B cell (primary cell): Measurements from ENCODE around the gene TSPAN9. TPM values are rescaled to one million over a fixed set of nuclear protein-coding genes. Genes with fewer than 3 reads are reported as not detected.

ENCODE experiments used
- ATAC-seq: fragments of 200-7000 bp; cut with Tn5 transposase; one replicate; pipeline ENCODE4 v1.10.0; 2021; ENCODE audit warnings: low read depth, mild to moderate bottlenecking, moderate number of reproducible peaks, moderate library complexity
- CTCF ChIA-PET: fragments of 350-600 bp; sonication (Branson Sonifier 250); formaldehyde crosslinking; loops from one replicate; lab custom pipeline; 2021; ENCODE audit warnings: antibody characterized with exemption, inconsistent platforms; lab: Charles Lee
- POLR2A ChIA-PET: fragments of 350-600 bp; sonication (Branson Sonifier 250); formaldehyde crosslinking; loops from one replicate; lab custom pipeline; 2021; ENCODE audit warnings: antibody characterized with exemption; lab: Charles Lee
- DNase-seq: peaks from one replicate; pipeline ENCODE4 v3.0.0; 2013
- H2AFZ ChIP-seq: 2 replicates; pipeline ENCODE4 v1.6.1; 2012; ENCODE audit warnings: mild to moderate bottlenecking, low read depth, low read length; ENCODE audit not compliant: insufficient read depth, poor library complexity, severe bottlenecking
- H3K27ac ChIP-seq, 2 donors: 1 replicate in 1 of 2; 2 replicates in 1 of 2; pipeline ENCODE4 v1.5.1; 2012 to 2013; ENCODE audit warnings: low read length in 2 of 2, mild to moderate bottlenecking in 2 of 2, moderate library complexity in 1 of 2
- H3K27me3 ChIP-seq, 4 experiments: fragments of 200-600 bp in 1 of 4; sonication (generic) in 1 of 4; replicated peaks in 1 of 4; 1 replicate in 2 of 4; 2 replicates in 2 of 4; pipeline versions ENCODE4 v1.6.1 to v1.7.0; 2013 to 2016; ENCODE audit warnings: low read length in 3 of 4, mild to moderate bottlenecking in 2 of 4, mixed read lengths in 1 of 4, moderate library complexity in 1 of 4; ENCODE audit not compliant: insufficient read depth in 4 of 4, control insufficient read depth in 3 of 4; ENCODE audit errors: control extremely low read depth in 1 of 4
- H3K36me3 ChIP-seq, 2 experiments: replicated peaks in 1 of 2; 1 replicate in 1 of 2; 2 replicates in 1 of 2; pipeline versions ENCODE4 v1.6.1 to v1.7.1; 2013; ENCODE audit warnings: low read length in 1 of 2; ENCODE audit not compliant: insufficient read depth in 2 of 2, control insufficient read depth in 1 of 2; ENCODE audit errors: control extremely low read depth in 1 of 2, extremely low read depth in 1 of 2
- H3K4me1 ChIP-seq, 2 donors: fragments of 200-600 bp in 1 of 2; sonication (generic) in 1 of 2; 1 replicate in 1 of 2; 2 replicates in 1 of 2; pipeline versions ENCODE4 v1.5.1 to v1.6.1; 2013 to 2017; ENCODE audit warnings: low read length in 2 of 2; ENCODE audit not compliant: control insufficient read depth in 2 of 2, insufficient read depth in 2 of 2
- H3K4me2 ChIP-seq: replicated peaks from 2 replicates; pipeline ENCODE3; 2012; ENCODE audit warnings: mild to moderate bottlenecking, low read depth, low read length; ENCODE audit not compliant: poor library complexity, severe bottlenecking
- H3K4me3 ChIP-seq, 5 experiments: fragments of 200-600 bp in 1 of 5; sonication (generic) in 1 of 5; 1 replicate in 3 of 5; 2 replicates in 2 of 5; pipeline versions ENCODE4 v1.5.1 to v1.7.0; 2011 to 2016; ENCODE audit warnings: low read length in 4 of 5, mild to moderate bottlenecking in 4 of 5, low read depth in 2 of 5, control low read depth in 1 of 5, moderate library complexity in 1 of 5; ENCODE audit not compliant: insufficient read depth in 1 of 5; ENCODE audit errors: control extremely low read depth in 1 of 5, extremely low read depth in 1 of 5
- H3K79me2 ChIP-seq: fragments of 200-600 bp; sonication (generic); one replicate; pipeline ENCODE4 v1.6.0; 2016; ENCODE audit warnings: low read length; ENCODE audit not compliant: control insufficient read depth, insufficient read depth
- H3K9ac ChIP-seq: fragments of 200-600 bp; sonication (generic); 2 replicates; pipeline ENCODE4 v1.6.1; 2017; ENCODE audit warnings: mild to moderate bottlenecking, low read length, moderate library complexity
- H3K9me3 ChIP-seq, 3 donors: one replicate each; pipeline versions ENCODE4 v1.6.1 to v1.7.1; 2013; ENCODE audit warnings: low read length in 2 of 3; ENCODE audit not compliant: control insufficient read depth in 2 of 3, insufficient read depth in 1 of 3; ENCODE audit errors: control extremely low read depth in 1 of 3
- H4K20me1 ChIP-seq: 2 replicates; pipeline ENCODE4 v1.6.0; 2012; ENCODE audit warnings: mild to moderate bottlenecking, low read length; ENCODE audit not compliant: insufficient read depth, control insufficient read depth, poor library complexity, severe bottlenecking
- H3K27ac Mint-ChIP-seq: one replicate; pipeline ENCODE4 v1.8.0; 2021; ENCODE audit warnings: mixed read lengths
- H3K27me3 Mint-ChIP-seq: one replicate; pipeline ENCODE4 v1.8.0; 2021; ENCODE audit warnings: mixed read lengths
- H3K4me1 Mint-ChIP-seq: one replicate; pipeline ENCODE4 v1.8.0; 2021; ENCODE audit warnings: mixed read lengths
- H3K4me3 Mint-ChIP-seq: one replicate; pipeline ENCODE4 v1.8.0; 2021; ENCODE audit warnings: mixed read lengths
- H3K9me3 Mint-ChIP-seq: one replicate; pipeline ENCODE4 v1.8.0; 2022; ENCODE audit warnings: mixed read lengths; ENCODE audit not compliant: insufficient read depth
- CTCF ChIP-seq: fragments of 200-600 bp; IDR thresholded peaks from one replicate; pipeline ENCODE4 v1.8.0; 2022; ENCODE audit warnings: antibody characterized with exemption, mild to moderate bottlenecking
- EZH2 ChIP-seq: IDR thresholded peaks from 2 replicates; pipeline ENCODE4 v1.6.1; 2012; ENCODE audit warnings: borderline replicate concordance, low read depth, mild to moderate bottlenecking, moderate library complexity, low read length; ENCODE audit not compliant: insufficient read depth, poor library complexity, severe bottlenecking
- WGBS: methylation state at CpG from one replicate; pipeline ENCODE4 v1.1.5; 2013; ENCODE audit warnings: missing lambda C conversion rate; ENCODE audit not compliant: insufficient coverage; 5-methylcytosine and 5-hydroxymethylcytosine counted together
- intact Hi-C: fragments of 100-400 bp; cut with micrococcal nuclease; formaldehyde crosslinking; loops from one replicate; pipeline ENCODE4 v1.10.0; 2022
- polyA plus RNA-seq: library from polyadenylated mRNA; depleted of rRNA; stranded (reverse); fragments of >200 nt; gene quantifications from 2 replicates; pipeline ENCODE4 v1.2.3, GENCODE V29; 2012
- total RNA-seq, 2 donors: library from RNA; stranded (reverse); fragments of 120-200 nt in 1 of 2; gene quantifications; 1 replicate in 1 of 2; 2 replicates in 1 of 2; pipeline versions ENCODE4 v1.2.3 to v1.2.4, GENCODE V29; 2013 to 2022

The TSPAN9 gene
- total and polyA plus RNA-seq, 2 donors (not counting 1 experiment from before 2014, with no cell fraction given) = 0.15 to 0.37 TPM

GRCh38 chr12:3186546-3187215 is 109.5 kb downstream of the TSPAN9 start:
- peak; percentile 53 for ATAC-seq
- CTCF ChIA-PET = no interaction called here
- H3K79me2 ChIP-seq = no peaks in the 10 kb centered on the region

More at GRCh38 chr12:3186546-3187215, 109.5 kb downstream of the TSPAN9 start:
- intact Hi-C loops = no loop called here
- peaks cover 0 to 2% (median 0%) of the 10 kb centered on the region in 4 experiments for H3K27me3 ChIP-seq
- H3K27ac Mint-ChIP-seq = no peak overlapping the region
- no peak overlapping the region for H3K4me2 ChIP-seq
- 39% methylated on average over 4 of the region's 6 CpGs for WGBS
- H3K9me3 Mint-ChIP-seq = no peaks in the 10 kb centered on the region
- peaks cover 10 to 12% of the 10 kb centered on the region in 2 donors for H3K4me1 ChIP-seq
- no peak overlapping the region for H3K4me3 ChIP-seq
- no peaks in the 10 kb centered on the region for H4K20me1 ChIP-seq
- POLR2A ChIA-PET = no interaction called here
- no peaks in the 10 kb centered on the region for H3K9me3 ChIP-seq
- H3K27ac ChIP-seq = no peak overlapping the region
- DNase-seq = no peak
- H2AFZ ChIP-seq = no peak overlapping the region
- peaks cover 41% of the 10 kb centered on the region for H3K27me3 Mint-ChIP-seq
- H3K4me1 Mint-ChIP-seq = peaks cover 15% of the 10 kb centered on the region
- TF ChIP-seq CTCF (no peak), EZH2 (no peak)
- no peaks in the 10 kb centered on the region for H3K36me3 ChIP-seq
- H3K4me3 Mint-ChIP-seq = peak overlapping the region; percentile 9
- H3K9ac ChIP-seq = no peak overlapping the region
